ENCODE results near the gene RAB24.

DNA sequence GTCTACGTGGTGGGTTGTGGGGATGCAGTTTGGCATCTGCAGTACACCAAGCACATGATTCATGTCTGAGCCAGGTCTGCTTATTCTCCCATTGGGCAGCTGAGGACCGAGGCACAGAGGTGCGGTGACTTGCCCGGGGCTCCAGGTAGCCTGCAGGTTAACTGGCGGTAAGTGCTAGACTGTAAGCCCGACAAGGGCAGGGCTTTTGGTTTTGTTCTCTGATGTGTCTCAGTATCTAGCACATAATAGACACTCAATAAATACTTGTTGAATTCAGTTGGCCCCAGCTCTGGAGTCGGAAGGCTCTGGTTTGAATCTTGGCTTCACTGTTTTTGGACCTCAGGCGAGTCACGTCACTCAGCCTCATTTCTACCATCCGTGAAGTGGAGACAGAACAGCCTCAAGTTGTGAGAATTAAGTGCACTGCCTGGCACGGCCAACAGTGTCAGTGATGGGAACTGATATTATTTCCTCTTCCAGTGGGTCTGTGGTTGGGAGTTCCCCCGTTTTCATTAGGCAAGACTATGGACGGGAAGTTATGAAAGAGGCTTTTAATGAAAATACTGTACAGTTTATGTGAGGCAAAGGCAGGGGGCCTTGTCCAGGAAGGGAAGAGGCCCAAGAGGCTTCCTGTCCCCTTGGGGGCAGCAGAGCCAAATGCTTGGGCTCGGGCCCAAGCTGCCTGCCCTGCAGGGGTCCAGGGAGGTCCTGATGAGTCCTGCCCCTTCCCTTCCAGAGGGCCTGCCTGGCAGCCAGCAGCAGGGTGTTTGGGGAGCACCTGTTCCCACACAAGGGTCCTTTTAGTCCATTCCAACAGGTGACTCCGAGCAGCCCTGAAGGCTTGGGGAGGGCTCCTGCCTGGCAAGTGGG lies 3.4 kb upstream of the RAB24 start:
- TF ChIP-seq, protein P1, sequence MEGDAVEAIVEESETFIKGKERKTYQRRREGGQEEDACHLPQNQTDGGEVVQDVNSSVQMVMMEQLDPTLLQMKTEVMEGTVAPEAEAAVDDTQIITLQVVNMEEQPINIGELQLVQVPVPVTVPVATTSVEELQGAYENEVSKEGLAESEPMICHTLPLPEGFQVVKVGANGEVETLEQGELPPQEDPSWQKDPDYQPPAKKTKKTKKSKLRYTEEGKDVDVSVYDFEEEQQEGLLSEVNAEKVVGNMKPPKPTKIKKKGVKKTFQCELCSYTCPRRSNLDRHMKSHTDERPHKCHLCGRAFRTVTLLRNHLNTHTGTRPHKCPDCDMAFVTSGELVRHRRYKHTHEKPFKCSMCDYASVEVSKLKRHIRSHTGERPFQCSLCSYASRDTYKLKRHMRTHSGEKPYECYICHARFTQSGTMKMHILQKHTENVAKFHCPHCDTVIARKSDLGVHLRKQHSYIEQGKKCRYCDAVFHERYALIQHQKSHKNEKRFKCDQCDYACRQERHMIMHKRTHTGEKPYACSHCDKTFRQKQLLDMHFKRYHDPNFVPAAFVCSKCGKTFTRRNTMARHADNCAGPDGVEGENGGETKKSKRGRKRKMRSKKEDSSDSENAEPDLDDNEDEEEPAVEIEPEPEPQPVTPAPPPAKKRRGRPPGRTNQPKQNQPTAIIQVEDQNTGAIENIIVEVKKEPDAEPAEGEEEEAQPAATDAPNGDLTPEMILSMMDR (IDR thresholded peaks at IDR 0.05): no peak
- TF ChIP-seq POLR2A (IDR thresholded peaks at IDR 0.05): no peak
